ENCODE data around the gene NUDCD3. TPM values are rescaled to one million over a fixed set of nuclear protein-coding genes. Genes with fewer than 3 reads are reported as not detected.

The NUDCD3 gene
- total RNA-seq, 1 experiment from 2014 or later = 71.9 TPM

DNA sequence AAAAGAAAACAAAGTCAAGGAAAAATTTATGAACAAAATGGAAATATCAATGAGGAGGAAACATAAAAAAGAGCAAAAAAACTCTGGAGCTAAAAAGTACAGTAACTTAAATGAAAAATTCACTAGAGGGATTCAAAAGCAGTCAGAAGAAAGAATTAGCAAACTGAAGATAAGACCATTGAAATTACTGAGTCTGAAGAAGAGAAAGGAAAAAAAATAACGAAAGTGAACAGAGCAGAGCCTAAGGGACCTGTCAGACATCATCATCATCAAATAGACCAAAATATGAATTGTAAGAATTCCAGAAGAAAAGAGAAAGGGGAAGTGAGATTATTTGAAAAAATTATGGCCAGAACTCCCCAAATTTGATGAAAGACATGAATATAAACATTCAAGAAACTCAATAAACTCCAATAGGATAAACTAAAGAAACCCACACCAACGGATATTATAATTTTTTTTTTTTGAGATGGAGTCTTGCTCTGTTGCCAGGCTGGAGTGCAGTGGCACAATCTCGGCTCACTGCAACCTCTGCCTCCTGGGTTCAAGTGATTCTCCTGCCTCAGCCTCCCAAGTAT is 34.4 kb upstream of the NUDCD3 start:
- Histone ChIP-seq H3K9ac (ENCODE audit: extremely low read depth, insufficient read length, low read length) (no peak overlapping the region), H4K91ac (ENCODE audit: insufficient read length, low read depth, low read length) (no peak overlapping the region), H3K23me2 (ENCODE audit: insufficient read length, low read depth, low read length, poor library complexity, severe bottlenecking) (no peaks in the 10 kb centered on the region), H3K4me2 (ENCODE audit: insufficient read depth, insufficient read length, low read length) (no peak overlapping the region), H4K8ac (replicated peaks; ENCODE audit: insufficient read length, low read depth, low read length) (no peak overlapping the region), H2BK5ac (ENCODE audit: insufficient read length, low read length) (no peak overlapping the region), H3K79me2 (ENCODE audit: insufficient read depth, low read length) (no peaks in the 10 kb centered on the region), H3K4ac (ENCODE audit: low read depth, low read length) (no peak overlapping the region), H2BK12ac (ENCODE audit: insufficient read length, low read depth, low read length) (no peak overlapping the region), H2BK20ac (ENCODE audit: low read depth, low read length, poor library complexity, severe bottlenecking) (no peak overlapping the region), H3K79me1 (ENCODE audit: insufficient read depth, low read depth, low read length, poor library complexity, severe bottlenecking) (no peaks in the 10 kb centered on the region), H3K9me3 (ENCODE audit: control insufficient read depth, low read depth, low read length) (no peaks in the 10 kb centered on the region), H3K14ac (ENCODE audit: insufficient read depth, low read length) (no peak overlapping the region), H3K18ac (ENCODE audit: insufficient read length, low read depth, low read length) (no peak overlapping the region), H3K27ac (ENCODE audit: insufficient read length, low read depth, low read length) (no peak overlapping the region), H2BK15ac (ENCODE audit: low read depth, low read length) (no peak overlapping the region), H2AK5ac (ENCODE audit: insufficient read length, low read length) (no peak overlapping the region), H2BK120ac (ENCODE audit: low read depth, low read length, poor library complexity, severe bottlenecking) (no peak overlapping the region), H3T11ph (ENCODE audit: low read length) (no peak overlapping the region), H3K27me3 (ENCODE audit: insufficient read depth, low read length) (no peaks in the 10 kb centered on the region; the same call in 1 of the 2 replicates), H3K23ac (ENCODE audit: insufficient read length, low read depth, low read length) (no peak overlapping the region), H4K20me1 (ENCODE audit: control insufficient read depth, insufficient read depth, insufficient read length) (no peaks in the 10 kb centered on the region), H3K56ac (ENCODE audit: insufficient read length, low read depth, low read length) (no peak overlapping the region), H4K5ac (ENCODE audit: insufficient read length, low read depth, low read length) (no peak overlapping the region), H3K4me1 (ENCODE audit: insufficient read depth, low read length) (no peaks in the 10 kb centered on the region), H2AFZ (ENCODE audit: low read length) (no peak overlapping the region)
- no peak for DNase-seq
- no CpG with 5 or more reads among the region's 3 CpGs for WGBS (ENCODE audit: extremely low coverage, insufficient read length, low lambda C conversion rate)
- H3K27ac Mint-ChIP-seq = no peak overlapping the region
- TF ChIP-seq, protein P1, sequence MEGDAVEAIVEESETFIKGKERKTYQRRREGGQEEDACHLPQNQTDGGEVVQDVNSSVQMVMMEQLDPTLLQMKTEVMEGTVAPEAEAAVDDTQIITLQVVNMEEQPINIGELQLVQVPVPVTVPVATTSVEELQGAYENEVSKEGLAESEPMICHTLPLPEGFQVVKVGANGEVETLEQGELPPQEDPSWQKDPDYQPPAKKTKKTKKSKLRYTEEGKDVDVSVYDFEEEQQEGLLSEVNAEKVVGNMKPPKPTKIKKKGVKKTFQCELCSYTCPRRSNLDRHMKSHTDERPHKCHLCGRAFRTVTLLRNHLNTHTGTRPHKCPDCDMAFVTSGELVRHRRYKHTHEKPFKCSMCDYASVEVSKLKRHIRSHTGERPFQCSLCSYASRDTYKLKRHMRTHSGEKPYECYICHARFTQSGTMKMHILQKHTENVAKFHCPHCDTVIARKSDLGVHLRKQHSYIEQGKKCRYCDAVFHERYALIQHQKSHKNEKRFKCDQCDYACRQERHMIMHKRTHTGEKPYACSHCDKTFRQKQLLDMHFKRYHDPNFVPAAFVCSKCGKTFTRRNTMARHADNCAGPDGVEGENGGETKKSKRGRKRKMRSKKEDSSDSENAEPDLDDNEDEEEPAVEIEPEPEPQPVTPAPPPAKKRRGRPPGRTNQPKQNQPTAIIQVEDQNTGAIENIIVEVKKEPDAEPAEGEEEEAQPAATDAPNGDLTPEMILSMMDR (conservative IDR thresholded peaks at IDR 0.05) = no peak
- no peaks in the 10 kb centered on the region for H3K4me1 Mint-ChIP-seq
- peaks cover 20 to 25% of the 10 kb centered on the region in 2 experiments for H3K9me3 Mint-ChIP-seq
- peaks cover 14% of the 10 kb centered on the region for H3K27me3 Mint-ChIP-seq (ENCODE audit: low read depth)
- H3K36me3 Mint-ChIP-seq (ENCODE audit: insufficient read depth in 1 of 3, low read depth in 3 of 3) = peaks cover 0 to 4% (median 0%) of the 10 kb centered on the region in 3 experiments; a peak in 1 of 7 replicates
- no peak overlapping the region for H3K4me3 Mint-ChIP-seq

Data from H9 (cell line).